COLO668 (cell line): ENCODE measurements around the gene CTSE.
"Not testable (repeated sequence)": the region's sequence is repeated elsewhere in the genome, so short reads cannot be mapped to it uniquely, and the experiment has no call there.

Source experiments
- DNase-seq: peaks from one replicate; lab custom pipeline; 2025; ENCODE audit not compliant: unreplicated experiment; lab: John Stamatoyannopoulos, UW

Gene CTSE

GRCh38 chr1:206020393-206021007 lies 3.2 kb downstream of the CTSE start:
- DNase-seq, result no peak

- DNase-seq, result no peak
Measured at GRCh38 chr1:206015071-206015470, 8.6 kb downstream of the CTSE start.

- DNase-seq, result no peak
Measured at GRCh38 chr1:206014601-206015000, 9.1 kb downstream of the CTSE start.

GRCh38 chr1:206013026-206013795 lies 10.5 kb downstream of the CTSE start:
- DNase-seq, result no peak

GRCh38 chr1:206012086-206012859 lies 11.4 kb downstream of the CTSE start:
- DNase-seq, result peak; percentile 25

GRCh38 chr1:206011057-206011456 lies 12.6 kb downstream of the CTSE start:
- no peak for DNase-seq

GRCh38 chr1:206010060-206010459 lies 13.6 kb downstream of the CTSE start:
- no peak for DNase-seq

- no peak for DNase-seq
Measured at GRCh38 chr1:206006946-206007345, 16.7 kb downstream of the CTSE start.

- no peak for DNase-seq
Measured at GRCh38 chr1:206005778-206006180, 17.9 kb downstream of the CTSE start.

- no peak for DNase-seq
Measured at GRCh38 chr1:206005234-206005633, 18.5 kb downstream of the CTSE start.

GRCh38 chr1:206004826-206005225 lies 18.9 kb downstream of the CTSE start:
- DNase-seq, result no peak

GRCh38 chr1:206003854-206004800 lies 19.6 kb downstream of the CTSE start:
- no peak for DNase-seq

GRCh38 chr1:206002871-206003801 lies 20.6 kb downstream of the CTSE start, which contains the start of gene RAB7B:
TSS of gene RAB7B (minus strand) at chr1:206003395. CDS start at chr1:205994135, 9,260 bp downstream.
- DNase-seq, result no peak

GRCh38 chr1:206002160-206002559 lies 21.5 kb downstream of the CTSE start:
- no peak for DNase-seq

- DNase-seq, result no peak
Measured at GRCh38 chr1:206001476-206001888, 22.2 kb downstream of the CTSE start.

- DNase-seq, result no peak
Measured at GRCh38 chr1:206000641-206001339, 22.9 kb downstream of the CTSE start.

- peak; percentile 20 for DNase-seq
Measured at GRCh38 chr1:205998457-205999241, 25.0 kb downstream of the CTSE start.

GRCh38 chr1:205996641-205997040 lies 27.1 kb downstream of the CTSE start:
- not testable (repeated sequence) for DNase-seq
